SH-SY5Y (cell line): ENCODE data around the gene ARHGAP20.

Experiments used
- GATA2 ChIP-seq: IDR thresholded peaks from 2 replicates; pipeline ENCODE4 v1.6.1; 2011; ENCODE audit warnings: mild to moderate bottlenecking, low read depth, low read length
- GATA3 ChIP-seq: IDR thresholded peaks from 2 replicates; pipeline ENCODE4 v1.6.1; 2011; ENCODE audit warnings: low read depth, mild to moderate bottlenecking, low read length, moderate library complexity

DNA sequence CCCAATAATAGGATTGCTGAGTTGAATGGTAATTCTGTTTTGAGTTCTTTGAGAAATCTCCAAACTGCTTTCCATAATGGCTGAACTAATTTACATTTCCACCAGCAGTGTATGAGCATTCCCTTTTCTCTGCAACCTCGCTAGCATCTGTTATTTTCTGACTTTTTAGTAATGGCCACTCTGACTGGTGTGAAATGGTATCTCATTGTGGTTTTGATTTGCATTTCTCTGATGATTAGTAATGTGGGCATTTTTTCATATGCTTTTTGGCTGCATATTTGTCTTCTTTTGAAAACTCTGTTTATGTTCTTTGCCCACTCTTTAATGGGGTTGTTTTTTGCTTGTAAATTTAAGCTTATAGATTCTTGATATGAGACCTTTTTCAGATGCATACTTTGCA is 185.1 kb downstream of the ARHGAP20 start:
- TF ChIP-seq GATA2: no peak
- TF ChIP-seq GATA3: no peak
